KOPT-K1 (cell line): ENCODE measurements around the gene CLN3.
"Not testable (repeated sequence)": the region's sequence is repeated elsewhere in the genome, so short reads cannot be mapped to it uniquely, and the experiment has no call there.

Experiments
- H3K27ac ChIP-seq: fragments of 200-600 bp; sonication (generic); 2 replicates; pipeline ENCODE4 v1.5.1; 2016; ENCODE audit warnings: antibody characterized with exemption, mild to moderate bottlenecking, low read depth, low read length; ENCODE audit not compliant: poor library complexity, severe bottlenecking
- H3K36me3 ChIP-seq: fragments of 200-600 bp; sonication (generic); 2 replicates; pipeline ENCODE4 v1.5.1; 2017; ENCODE audit warnings: antibody characterized with exemption, mild to moderate bottlenecking, low read length, moderate library complexity; ENCODE audit not compliant: insufficient read depth
- H3K9me3 ChIP-seq: fragments of 200-600 bp; sonication (generic); 2 replicates; pipeline ENCODE4 v1.5.1; 2017; ENCODE audit warnings: antibody characterized with exemption, low read length, mild to moderate bottlenecking; ENCODE audit not compliant: insufficient read depth, poor library complexity, severe bottlenecking

The CLN3 gene

DNA sequence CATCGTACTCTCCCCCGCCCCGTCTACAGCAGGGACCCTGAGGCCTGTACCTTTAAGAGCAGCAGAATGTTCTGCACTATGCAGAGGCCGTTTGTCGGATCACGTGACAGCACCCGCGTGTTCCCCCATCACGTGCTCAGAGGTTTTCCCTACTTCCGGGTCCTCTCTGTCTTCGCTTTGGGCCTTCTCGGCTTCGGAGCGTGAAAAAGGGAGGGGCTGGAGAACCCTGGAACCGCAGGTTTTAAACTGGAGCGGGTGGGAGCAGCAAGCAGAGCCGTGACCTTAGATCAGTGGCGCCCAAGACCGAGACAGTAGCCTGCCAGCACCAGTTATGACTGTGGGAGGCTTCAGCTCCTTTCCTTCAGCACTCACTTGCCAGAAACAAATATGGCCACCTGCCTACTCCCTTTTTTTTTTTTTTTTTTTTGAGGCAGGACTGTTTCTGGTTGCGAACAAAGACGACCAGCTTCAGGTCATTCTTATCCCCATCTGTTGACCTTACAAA is at the start of gene CLN3:
Gene CLN3, minus strand, starts transcription at position 105 of the 505 bp plus-strand sequence. CDS start 315 bp downstream, outside the sequence.
- Histone ChIP-seq H3K27ac (peak within 1 kb of the TSS; percentile 98), H3K36me3 (peaks cover 27% of the 10 kb centered on the region), H3K9me3 (no peaks in the 10 kb centered on the region)

GRCh38 chr16:28540346-28540745 is 48.5 kb upstream of the CLN3 start:
- H3K27ac ChIP-seq, result no peak overlapping the region
- no peaks in the 10 kb centered on the region for H3K36me3 ChIP-seq
- H3K9me3 ChIP-seq, result no peaks in the 10 kb centered on the region

DNA sequence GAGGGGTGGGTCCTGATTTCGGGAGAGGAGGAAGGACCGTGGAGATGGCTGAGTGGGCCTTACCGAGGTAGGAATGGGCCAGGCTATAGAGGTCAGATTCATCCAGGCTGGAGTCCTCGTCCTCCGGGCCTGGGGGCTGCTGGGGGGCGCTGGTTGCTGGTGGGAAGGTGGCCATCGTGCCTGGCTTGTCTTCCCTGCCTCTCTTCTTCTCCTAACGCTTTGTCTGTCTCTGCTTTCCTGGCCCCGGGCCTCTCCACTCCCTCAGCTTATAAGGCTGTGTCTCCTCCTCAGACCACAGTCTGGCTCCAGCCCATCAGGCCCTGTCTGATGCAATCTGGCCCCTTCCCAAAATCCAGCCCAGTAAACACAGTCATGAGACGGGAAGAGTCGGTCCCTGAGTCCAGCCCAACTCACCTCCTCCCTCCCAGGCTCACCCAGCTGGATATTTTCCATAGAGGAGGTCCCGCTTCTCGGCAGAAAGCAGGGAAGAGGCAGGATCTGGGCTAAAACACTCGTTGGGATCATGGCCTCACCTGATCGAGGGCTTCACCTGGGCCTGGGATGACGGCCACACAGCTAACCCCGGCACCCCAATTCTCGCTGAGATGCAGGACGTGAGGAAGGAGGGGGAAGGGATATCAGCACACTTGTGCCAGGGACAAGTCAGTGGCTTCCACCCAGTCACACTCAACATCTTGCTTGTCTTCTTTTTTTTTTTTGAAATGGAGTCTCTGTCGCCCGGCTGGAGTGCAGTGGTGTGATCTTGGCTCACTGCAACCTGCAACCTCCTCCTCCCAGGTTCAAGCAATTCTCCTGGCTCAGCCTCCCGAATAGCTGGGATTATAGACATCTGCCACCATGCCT is 47.1 kb upstream of the CLN3 start, which contains the start of gene NUPR1:
Gene NUPR1, minus strand, starts transcription at position 242 of the 864 bp plus-strand sequence. Its CDS starts 67 bp downstream, at position 175.
- H3K27ac ChIP-seq, result no peak within 1 kb of the TSS
- no peaks in the 10 kb centered on the region for H3K36me3 ChIP-seq

GRCh38 chr16:28537964-28538732 is 46.3 kb upstream of the CLN3 start:
- Histone ChIP-seq H3K36me3 (no peaks in the 10 kb centered on the region), H3K27ac (no peak overlapping the region), H3K9me3 (no peaks in the 10 kb centered on the region)

More for the DNA sequence above, 47.1 kb upstream of the CLN3 start, which contains the start of gene NUPR1:
- H3K9me3 ChIP-seq, result no peaks in the 10 kb centered on the region

- Histone ChIP-seq H3K9me3 (no peaks in the 10 kb centered on the region), H3K27ac (no peak overlapping the region), H3K36me3 (no peaks in the 10 kb centered on the region)
Measured at GRCh38 chr16:28537076-28537475, 45.2 kb upstream of the CLN3 start.

DNA sequence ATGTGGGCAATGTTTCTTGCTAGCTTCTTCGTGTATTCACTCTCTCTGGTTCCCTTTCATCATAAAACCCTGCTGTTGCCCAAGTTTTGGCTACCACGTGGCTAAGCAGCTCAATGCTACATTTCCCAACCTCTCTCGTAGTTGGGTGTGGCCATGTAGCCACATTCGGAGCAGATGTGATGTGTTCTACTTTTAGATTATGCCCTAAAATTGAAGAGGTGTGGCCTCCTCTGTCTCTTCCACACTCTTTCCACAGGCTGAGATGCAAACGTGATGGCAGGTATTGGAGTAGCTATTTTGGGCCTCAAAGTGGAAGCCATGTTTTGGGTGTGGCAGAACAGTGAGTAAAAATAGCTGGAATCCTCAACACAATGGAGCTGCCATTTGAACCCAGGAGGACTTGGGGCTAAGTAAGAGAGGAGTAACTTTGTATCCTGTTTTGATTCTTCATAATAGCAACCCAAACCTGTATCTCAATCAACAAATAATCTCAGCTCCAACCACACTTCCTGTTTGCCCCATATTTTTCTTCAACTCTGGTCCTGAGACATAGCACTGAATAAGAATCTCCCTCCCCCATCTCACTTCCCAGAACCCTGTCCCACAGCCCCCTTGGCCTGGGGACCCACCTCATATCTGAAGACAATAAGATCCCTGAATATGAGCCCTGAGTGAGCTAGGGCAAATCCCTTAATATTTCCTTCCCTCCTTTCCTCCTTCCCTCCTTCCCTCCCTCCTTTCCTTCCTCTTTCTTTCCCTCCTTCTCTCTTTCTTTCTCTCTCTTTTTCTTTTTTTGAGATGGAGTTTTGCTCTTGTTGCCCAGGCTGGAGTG is 42.9 kb upstream of the CLN3 start:
- H3K36me3 ChIP-seq, result no peaks in the 10 kb centered on the region
- no peaks in the 10 kb centered on the region for H3K9me3 ChIP-seq
- H3K27ac ChIP-seq, result no peak overlapping the region

GRCh38 chr16:28532940-28533647 is 41.2 kb upstream of the CLN3 start:
- Histone ChIP-seq H3K27ac (no peak overlapping the region), H3K36me3 (no peaks in the 10 kb centered on the region), H3K9me3 (no peaks in the 10 kb centered on the region)

DNA sequence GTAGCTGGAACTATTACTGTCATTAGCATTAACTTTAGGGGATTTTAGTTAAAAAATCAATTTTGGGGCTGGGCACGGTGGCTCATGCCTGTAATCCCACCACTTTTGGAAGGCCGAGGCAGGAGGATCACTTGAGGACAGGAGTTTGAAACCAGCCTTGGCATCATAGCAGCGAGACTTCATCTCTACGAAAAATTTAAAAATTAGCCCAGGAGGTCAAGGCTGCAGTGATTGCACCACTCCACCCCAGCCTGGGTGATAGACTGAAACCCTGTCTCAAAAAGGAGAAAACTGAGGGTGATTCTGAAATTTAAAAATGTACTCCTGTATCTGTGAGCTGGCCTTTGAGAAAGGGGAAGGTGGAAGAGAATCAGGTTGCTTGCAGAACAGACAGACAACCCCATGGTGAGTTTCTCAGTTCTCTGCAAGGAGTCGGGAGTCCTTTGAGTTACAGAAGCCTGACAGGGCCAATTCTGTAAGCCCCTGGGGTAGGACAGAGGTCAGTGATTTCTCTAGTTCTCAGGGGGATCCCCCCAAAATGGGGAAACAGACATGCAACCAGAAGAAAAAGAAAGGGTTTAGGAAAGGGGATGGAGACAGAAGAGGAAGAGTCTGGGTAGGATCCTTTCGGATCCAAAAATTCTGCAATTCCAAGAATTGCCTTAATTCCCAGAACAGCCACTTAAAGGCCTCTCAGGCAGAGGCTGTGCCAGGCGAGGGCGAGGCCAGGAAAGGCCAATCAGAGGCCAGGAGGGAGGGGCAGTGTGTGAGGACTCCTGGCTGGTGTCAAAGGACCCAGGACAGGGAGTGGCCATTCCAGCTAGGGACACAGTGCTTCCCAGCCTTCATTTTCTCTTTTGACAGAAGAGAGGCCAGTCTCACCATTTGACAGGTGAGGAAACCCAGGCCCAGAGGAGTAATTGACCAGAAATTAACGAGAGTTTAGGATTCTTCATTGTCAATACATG is 40.2 kb upstream of the CLN3 start:
- Histone ChIP-seq H3K27ac (no peak overlapping the region), H3K36me3 (no peaks in the 10 kb centered on the region), H3K9me3 (no peaks in the 10 kb centered on the region)

- H3K36me3 ChIP-seq, result no peaks in the 10 kb centered on the region
- no peak overlapping the region for H3K27ac ChIP-seq
- H3K9me3 ChIP-seq, result no peaks in the 10 kb centered on the region
Measured at GRCh38 chr16:28529124-28529523, 37.2 kb upstream of the CLN3 start.

DNA sequence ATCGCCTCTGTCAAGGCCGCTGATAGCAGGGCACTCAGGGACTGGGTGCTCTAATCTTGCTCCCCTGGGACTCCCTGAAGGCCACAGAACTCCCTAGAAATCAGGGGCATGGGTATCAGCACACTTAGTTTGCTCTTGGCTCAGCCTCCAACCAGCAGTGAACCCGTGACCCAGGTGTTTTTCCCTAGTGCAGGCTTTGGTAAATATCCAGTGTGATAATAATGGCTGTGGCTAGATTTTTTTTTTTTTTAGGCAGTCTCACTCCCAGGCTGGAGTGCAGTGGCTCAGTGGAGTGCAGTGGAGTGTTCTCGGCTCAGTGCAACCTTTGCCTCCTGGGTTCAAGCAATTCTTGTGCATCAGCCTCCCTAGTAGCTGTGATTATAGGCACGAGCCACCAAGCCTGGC is 36.6 kb upstream of the CLN3 start:
- Histone ChIP-seq H3K27ac (no peak overlapping the region), H3K36me3 (no peaks in the 10 kb centered on the region), H3K9me3 (no peaks in the 10 kb centered on the region)

- Histone ChIP-seq H3K27ac (no peak overlapping the region), H3K9me3 (no peaks in the 10 kb centered on the region), H3K36me3 (no peaks in the 10 kb centered on the region)
Measured at GRCh38 chr16:28527985-28528384, 36.1 kb upstream of the CLN3 start.

GRCh38 chr16:28527100-28527785 is 35.4 kb upstream of the CLN3 start:
- not testable (repeated sequence) for H3K36me3 ChIP-seq, H3K9me3 ChIP-seq, H3K27ac ChIP-seq
